ENCODE results near the gene SLC7A7. TPM values are rescaled to one million over a fixed set of nuclear protein-coding genes. Genes with fewer than 3 reads are reported as not detected.

Gene SLC7A7
- total and polyA plus RNA-seq, 2 of the 13 experiments (the other 11 are each of a cell fraction or from before 2014, with no cell fraction given), result 0.13 to 0.63 TPM

DNA sequence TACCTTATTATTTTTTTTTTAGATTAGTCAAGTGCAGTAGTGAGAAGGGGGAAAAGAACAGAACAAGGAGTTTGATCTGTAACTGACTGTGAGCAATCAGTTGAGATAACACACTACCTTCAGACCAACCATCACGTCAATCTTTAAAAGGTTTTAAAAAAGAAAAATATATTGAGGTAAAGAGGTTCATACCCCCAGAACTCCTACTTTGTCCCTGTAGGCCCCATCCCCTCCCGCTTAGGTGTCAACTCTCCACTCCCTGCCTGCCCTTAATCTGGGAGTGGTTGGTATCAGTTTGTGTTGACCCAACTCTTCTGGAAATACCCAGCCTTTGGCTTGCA lies 37.3 kb upstream of the SLC7A7 start:
- DNase-seq (ENCODE audit: low spot score) (no peak), ATAC-seq (no peak), FAIRE-seq (no peak)
- Histone ChIP-seq H2AFZ (ENCODE audit: low read length) (peak overlapping the region; percentile 69), H3K9ac (ENCODE audit: insufficient read depth, low read depth, low read length) (no peak overlapping the region), H3K27ac (ENCODE audit: extremely low read length, insufficient read depth, low read length) (no peak overlapping the region), H3K9me3 (ENCODE audit: low read length) (no peaks in the 10 kb centered on the region), H3K4me3 (replicated peaks in 1 of 3; ENCODE audit: insufficient read depth in 1 of 3, low read depth in 2 of 3, low read length in 3 of 3) (peak overlapping the region in 1 of 3 experiments; percentile 80; a peak in 3 of 6 replicates), H3K4me1 (ENCODE audit: insufficient read depth, low read length) (peaks cover 48% of the 10 kb centered on the region), H3K4me2 (ENCODE audit: low read depth, low read length) (peak overlapping the region; percentile 100), H3K79me2 (ENCODE audit: insufficient read depth, low read length) (no peaks in the 10 kb centered on the region), H3K36me3 (replicated peaks in 1 of 2; ENCODE audit: control insufficient read depth in 1 of 2, insufficient read depth in 2 of 2, low read length in 2 of 2) (no peaks in the 10 kb centered on the region), H4K20me1 (ENCODE audit: insufficient read depth, low read length) (no peaks in the 10 kb centered on the region), H3K27me3 (ENCODE audit: control insufficient read depth in 1 of 2, insufficient read depth in 2 of 2, low read length in 2 of 2) (peaks cover 7 to 36% of the 10 kb centered on the region in 2 experiments; a peak in 4 of 5 replicates)
- in situ Hi-C loops (cut with HindIII; ENCODE audit: extremely low pct_ligation_motif_present, low pct_unique_long_range_greater_than_20kb), result loop anchor here (10.0 kb wide), 1 partner anchor 78 kb away; no protein-coding TSS in a partner anchor
- intact Hi-C loops (cut with micrococcal nuclease; ENCODE audit: unreplicated experiment), result loop anchor here (2.0 to 5.0 kb wide), 3 partner anchors 16 to 465 kb away; partner anchors contain the start of gene MMP14
- TF ChIP-seq, protein P1, sequence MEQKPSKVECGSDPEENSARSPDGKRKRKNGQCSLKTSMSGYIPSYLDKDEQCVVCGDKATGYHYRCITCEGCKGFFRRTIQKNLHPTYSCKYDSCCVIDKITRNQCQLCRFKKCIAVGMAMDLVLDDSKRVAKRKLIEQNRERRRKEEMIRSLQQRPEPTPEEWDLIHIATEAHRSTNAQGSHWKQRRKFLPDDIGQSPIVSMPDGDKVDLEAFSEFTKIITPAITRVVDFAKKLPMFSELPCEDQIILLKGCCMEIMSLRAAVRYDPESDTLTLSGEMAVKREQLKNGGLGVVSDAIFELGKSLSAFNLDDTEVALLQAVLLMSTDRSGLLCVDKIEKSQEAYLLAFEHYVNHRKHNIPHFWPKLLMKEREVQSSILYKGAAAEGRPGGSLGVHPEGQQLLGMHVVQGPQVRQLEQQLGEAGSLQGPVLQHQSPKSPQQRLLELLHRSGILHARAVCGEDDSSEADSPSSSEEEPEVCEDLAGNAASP (CRISPR knock-in tag; IDR thresholded peaks at IDR 0.05; ENCODE audit: borderline replicate concordance), result no peak
- TF ChIP-seq, protein P2, sequence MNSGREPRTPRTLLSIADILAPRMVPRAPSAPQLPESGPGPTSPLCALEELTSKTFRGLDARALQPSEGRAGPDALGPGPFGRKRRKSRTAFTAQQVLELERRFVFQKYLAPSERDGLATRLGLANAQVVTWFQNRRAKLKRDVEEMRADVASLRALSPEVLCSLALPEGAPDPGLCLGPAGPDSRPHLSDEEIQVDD (CRISPR knock-in tag; IDR thresholded peaks at IDR 0.05; ENCODE audit: borderline replicate concordance), result no peak
- TF ChIP-seq, protein P3, sequence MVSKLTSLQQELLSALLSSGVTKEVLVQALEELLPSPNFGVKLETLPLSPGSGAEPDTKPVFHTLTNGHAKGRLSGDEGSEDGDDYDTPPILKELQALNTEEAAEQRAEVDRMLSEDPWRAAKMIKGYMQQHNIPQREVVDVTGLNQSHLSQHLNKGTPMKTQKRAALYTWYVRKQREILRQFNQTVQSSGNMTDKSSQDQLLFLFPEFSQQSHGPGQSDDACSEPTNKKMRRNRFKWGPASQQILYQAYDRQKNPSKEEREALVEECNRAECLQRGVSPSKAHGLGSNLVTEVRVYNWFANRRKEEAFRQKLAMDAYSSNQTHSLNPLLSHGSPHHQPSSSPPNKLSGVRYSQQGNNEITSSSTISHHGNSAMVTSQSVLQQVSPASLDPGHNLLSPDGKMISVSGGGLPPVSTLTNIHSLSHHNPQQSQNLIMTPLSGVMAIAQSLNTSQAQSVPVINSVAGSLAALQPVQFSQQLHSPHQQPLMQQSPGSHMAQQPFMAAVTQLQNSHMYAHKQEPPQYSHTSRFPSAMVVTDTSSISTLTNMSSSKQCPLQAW (CRISPR knock-in tag; IDR thresholded peaks at IDR 0.05), result no peak
- no peak for TF ChIP-seq PCBP1 (IDR thresholded peaks at IDR 0.05; ENCODE audit: borderline replicate concordance, low read depth, low read length)
- TF ChIP-seq ZNF670 (CRISPR knock-in tag; IDR thresholded peaks at IDR 0.05; ENCODE audit: borderline replicate concordance), result 0 out of 2 replicates have a peak, but pooled peaks have one; percentile 10
- TF ChIP-seq ISX (CRISPR knock-in tag; conservative IDR thresholded peaks at IDR 0.05), result 0 out of 2 replicates have a peak, but pooled peaks have one; percentile 55
- 0 out of 2 replicates have a peak, but pooled peaks have one; percentile 5 for TF ChIP-seq KLF12 (CRISPR knock-in tag; IDR thresholded peaks at IDR 0.05; ENCODE audit: borderline replicate concordance)
- 0 out of 2 replicates have a peak, but pooled peaks have one; percentile 9 for TF ChIP-seq FOXJ3 (CRISPR knock-in tag; IDR thresholded peaks at IDR 0.05; ENCODE audit: borderline replicate concordance)
- no peak for TF ChIP-seq MAFK (conservative IDR thresholded peaks at IDR 0.05 in 1 of 2, IDR thresholded peaks at IDR 0.05 in 1 of 2; ENCODE audit: low read length in 2 of 2)
- TF ChIP-seq MED13 (CRISPR knock-in tag; IDR thresholded peaks at IDR 0.05), result 0 out of 2 replicates have a peak, but pooled peaks have one; percentile 20
- WGBS (ENCODE audit: low lambda C conversion rate), result 29% methylated on average over 2 of the region's 2 CpGs
- no TSS peak for BruUV-seq (replicated peaks)
- POLR2A ChIA-PET, result interaction anchor here (1.1 to 3.0 kb wide), 6 partner anchors 15 to 86 kb away, joined by 4 to 16 read pairs (median 10); partner anchors contain the start of genes LRP10, MMP14, MRPL52 and OXA1L
- CTCF ChIA-PET (ENCODE audit: low intra/inter-chr PET ratio, low total read pairs), result interaction anchor here (0.7 to 4.3 kb wide), 17 partner anchors 13 to 465 kb away, joined by 3 to 200 read pairs (median 8); partner anchors contain the start of genes LRP10, MMP14, PRMT5 and SLC7A7

Data from HepG2 (cell line).